Measurements from ENCODE around the gene CRYGS.

CRYGS gene

GRCh38 chr3:186520957-186521842, 23.0 kb downstream of the CRYGS start:
- TF ChIP-seq CTCF (IDR thresholded peaks at IDR 0.05; ENCODE audit: low read depth, low read length), result no peak
- no peak for DNase-seq (ENCODE audit: low read depth in 2 of 2)
- H3K4me3 ChIP-seq (replicated peaks in 1 of 2; ENCODE audit: low read depth in 2 of 2, low read length in 2 of 2), result no peak overlapping the region

- DNase-seq (ENCODE audit: low read depth in 2 of 2), result no peak
- TF ChIP-seq CTCF (IDR thresholded peaks at IDR 0.05; ENCODE audit: low read depth, low read length), result no peak
- H3K4me3 ChIP-seq (replicated peaks in 1 of 2; ENCODE audit: low read depth in 2 of 2, low read length in 2 of 2), result no peak overlapping the region
Measured at GRCh38 chr3:186520431-186520830, 23.7 kb downstream of the CRYGS start.

DNA sequence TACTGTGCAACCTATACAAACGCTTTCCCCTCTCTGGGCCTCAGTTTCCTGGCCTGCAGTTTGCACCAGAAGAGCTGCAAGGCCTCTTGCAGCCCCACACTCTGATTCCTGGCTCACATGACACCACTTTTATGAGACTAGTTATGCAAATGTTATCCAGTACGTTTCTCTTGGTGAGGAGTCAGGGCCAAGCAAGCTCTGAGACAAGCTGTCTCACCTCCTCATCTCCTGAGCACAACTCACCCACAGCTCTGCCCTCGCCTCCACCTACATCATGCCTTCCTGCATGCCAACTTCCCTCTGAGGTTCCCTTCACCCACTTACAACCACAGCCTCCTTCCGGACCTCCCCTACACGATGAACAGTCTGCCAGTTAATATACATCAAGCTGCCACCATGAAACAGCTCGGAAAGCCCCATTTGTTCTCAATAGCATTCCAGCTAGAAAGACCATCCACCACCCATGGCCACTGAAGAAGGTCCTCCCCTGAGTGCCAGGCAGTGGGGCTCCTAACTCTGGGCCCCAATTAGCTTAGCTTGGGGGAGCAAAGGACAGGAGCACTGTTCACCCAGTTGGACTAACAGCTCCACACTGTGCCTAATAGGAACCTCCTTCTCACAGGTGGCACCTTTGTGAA, 25.0 kb downstream of the CRYGS start:
- no peak for DNase-seq (ENCODE audit: low read depth in 2 of 2)
- H3K4me3 ChIP-seq (replicated peaks in 1 of 2; ENCODE audit: low read depth in 2 of 2, low read length in 2 of 2), result no peak overlapping the region
- TF ChIP-seq CTCF (IDR thresholded peaks at IDR 0.05; ENCODE audit: low read depth, low read length), result no peak

DNA sequence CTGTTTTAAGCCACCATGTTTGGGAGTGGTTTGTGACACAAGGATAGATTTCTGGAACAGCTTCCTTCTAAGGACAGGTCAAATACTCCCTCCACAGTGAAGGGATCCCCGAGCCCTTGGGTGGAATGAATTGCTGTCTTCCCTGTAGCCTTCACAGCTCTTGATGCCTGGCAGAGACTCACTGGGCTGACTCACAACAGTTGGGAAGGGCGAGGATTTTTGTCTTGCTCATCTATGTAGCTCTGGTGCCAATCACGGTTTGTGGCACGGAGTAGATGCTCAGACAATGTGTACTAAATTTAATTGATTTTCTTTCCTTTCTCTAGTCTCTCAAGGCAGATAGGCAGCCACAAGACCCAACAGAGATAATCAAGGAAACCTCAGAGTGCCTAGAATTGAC, 27.0 kb downstream of the CRYGS start:
- no peak for TF ChIP-seq CTCF (IDR thresholded peaks at IDR 0.05; ENCODE audit: low read depth, low read length)
- no peak for DNase-seq (ENCODE audit: low read depth in 2 of 2)
- no peak overlapping the region for H3K4me3 ChIP-seq (replicated peaks in 1 of 2; ENCODE audit: low read depth in 2 of 2, low read length in 2 of 2)

GRCh38 chr3:186516646-186517045, 27.5 kb downstream of the CRYGS start:
- DNase-seq (ENCODE audit: low read depth in 2 of 2), result no peak
- no peak overlapping the region for H3K4me3 ChIP-seq (replicated peaks in 1 of 2; ENCODE audit: low read depth in 2 of 2, low read length in 2 of 2)
- no peak for TF ChIP-seq CTCF (IDR thresholded peaks at IDR 0.05; ENCODE audit: low read depth, low read length)

DNA sequence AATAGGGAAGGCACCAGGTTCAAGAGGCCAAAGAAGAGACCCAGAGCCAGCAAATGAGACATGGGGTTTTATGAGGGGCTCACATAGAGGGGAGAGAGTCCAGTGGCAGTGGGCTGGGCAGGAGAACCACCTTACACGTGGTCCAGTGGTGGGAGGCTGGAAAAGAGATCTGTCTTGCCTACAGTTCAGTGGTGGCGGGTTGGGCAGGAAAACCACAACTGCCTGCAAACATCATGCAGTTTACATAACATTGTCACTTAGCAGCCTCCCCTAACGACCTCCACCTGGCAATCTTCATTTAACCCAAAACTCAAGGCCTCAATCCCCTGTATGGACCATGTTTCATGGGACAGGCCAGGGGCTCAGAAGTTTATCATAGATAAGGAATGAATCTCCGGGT, 29.1 kb downstream of the CRYGS start:
- DNase-seq (ENCODE audit: low read depth in 2 of 2), result no peak
- TF ChIP-seq CTCF (IDR thresholded peaks at IDR 0.05; ENCODE audit: low read depth, low read length), result no peak
- H3K4me3 ChIP-seq (replicated peaks in 1 of 2; ENCODE audit: low read depth in 2 of 2, low read length in 2 of 2), result no peak overlapping the region

Data from cardiac fibroblast (primary cell).